H1 (cell line): ENCODE data around the gene CMPK2. TPM values are rescaled to one million over a fixed set of nuclear protein-coding genes. Genes with fewer than 3 reads are reported as not detected.

ENCODE experiments used
- CEBPB ChIP-seq: IDR thresholded peaks from 2 replicates; pipeline ENCODE4 v1.6.1; 2012; ENCODE audit warnings: low read depth, low read length
- CHD7 ChIP-seq: fragments of 300-600 bp; sonication (generic); IDR thresholded peaks from 2 replicates; pipeline ENCODE4 v1.7.1; 2012; ENCODE audit warnings: low read length, moderate library complexity, mild to moderate bottlenecking, inconsistent platforms; ENCODE audit not compliant: insufficient replicate concordance
- SIN3A ChIP-seq, 2 experiments: IDR thresholded peaks in 1 of 2; conservative IDR thresholded peaks in 1 of 2; 2 replicates each; pipeline ENCODE4 v1.6.1; 2011 to 2012; ENCODE audit warnings: low read length in 2 of 2, improper control_type of control experiment in 1 of 2, low read depth in 1 of 2, mild to moderate bottlenecking in 1 of 2
- TEAD4 ChIP-seq: IDR thresholded peaks from 2 replicates; pipeline ENCODE4 v1.6.1; 2012; ENCODE audit warnings: low read depth, low read length, inconsistent platforms, mixed read lengths
- polyA plus RNA-seq, 7 experiments: library from polyadenylated mRNA; depleted of rRNA in 3 of 7; stranded (reverse) in 5 of 7; unstranded in 2 of 7; fragments of >200 nt in 5 of 7; fragments of 200-250 nt in 2 of 7; gene quantifications; 1 replicate in 5 of 7; 2 replicates in 1 of 7; 4 replicates in 1 of 7; pipeline versions ENCODE4 v1.2.1 to v1.2.3, GENCODE V29; 2011 to 2013; ENCODE audit warnings: missing spikeins in 2 of 7, mixed read lengths in 2 of 7
- total RNA-seq: library from RNA; stranded (reverse); fragmentation: NEBNext Ultra II Directional; extraction: Animal tissue kit (Norgen Biotek cat#: 25700); gene quantifications from 2 replicates; pipeline ENCODE4 v1.2.1, GENCODE V29; 2021
- TF ChIP-seq, protein P1 (sequence below): IDR thresholded peaks from 2 replicates; pipeline ENCODE4 v1.6.1; 2012; ENCODE audit warnings: low read length, inconsistent platforms

The CMPK2 gene
- total and polyA plus RNA-seq, 2 of the 8 experiments (the other 6 are each of a cell fraction or from before 2014, with no cell fraction given): 0.28 to 0.53 TPM

GRCh38 chr2:6822406-6822805 lies 43.3 kb downstream of the CMPK2 start (continued):
- no peak for TF ChIP-seq CHD7
- TF ChIP-seq TEAD4: no peak
- TF ChIP-seq SIN3A (conservative IDR thresholded peaks at IDR 0.05 in 1 of 2, IDR thresholded peaks at IDR 0.05 in 1 of 2; ENCODE audit: low read depth in 1 of 2, low read length in 2 of 2): no peak
- TF ChIP-seq CEBPB: no peak
- TF ChIP-seq, protein P1, sequence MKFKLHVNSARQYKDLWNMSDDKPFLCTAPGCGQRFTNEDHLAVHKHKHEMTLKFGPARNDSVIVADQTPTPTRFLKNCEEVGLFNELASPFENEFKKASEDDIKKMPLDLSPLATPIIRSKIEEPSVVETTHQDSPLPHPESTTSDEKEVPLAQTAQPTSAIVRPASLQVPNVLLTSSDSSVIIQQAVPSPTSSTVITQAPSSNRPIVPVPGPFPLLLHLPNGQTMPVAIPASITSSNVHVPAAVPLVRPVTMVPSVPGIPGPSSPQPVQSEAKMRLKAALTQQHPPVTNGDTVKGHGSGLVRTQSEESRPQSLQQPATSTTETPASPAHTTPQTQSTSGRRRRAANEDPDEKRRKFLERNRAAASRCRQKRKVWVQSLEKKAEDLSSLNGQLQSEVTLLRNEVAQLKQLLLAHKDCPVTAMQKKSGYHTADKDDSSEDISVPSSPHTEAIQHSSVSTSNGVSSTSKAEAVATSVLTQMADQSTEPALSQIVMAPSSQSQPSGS: no peak
